ENCODE results near the gene SLC6A6.

The SLC6A6 gene

GRCh38 chr3:14473411-14473891 is 71.0 kb downstream of the SLC6A6 start:
- DNase-seq: no peak

GRCh38 chr3:14474363-14475081 is 72.1 kb downstream of the SLC6A6 start:
- no peak for DNase-seq

GRCh38 chr3:14475621-14476020 is 73.2 kb downstream of the SLC6A6 start:
- no peak for DNase-seq

- DNase-seq: no peak
Measured at GRCh38 chr3:14476583-14477265, 74.3 kb downstream of the SLC6A6 start.

GRCh38 chr3:14477311-14477935 is 75.0 kb downstream of the SLC6A6 start:
- DNase-seq: no peak

GRCh38 chr3:14478956-14479550 is 76.6 kb downstream of the SLC6A6 start:
- DNase-seq: no peak

GRCh38 chr3:14479591-14479990 is 77.2 kb downstream of the SLC6A6 start:
- no peak for DNase-seq

- no peak for DNase-seq
Measured at GRCh38 chr3:14480207-14481017, 78.0 kb downstream of the SLC6A6 start.

- DNase-seq: no peak
Measured at GRCh38 chr3:14481018-14481645, 78.7 kb downstream of the SLC6A6 start.

- DNase-seq: no peak
Measured at GRCh38 chr3:14481646-14482036, 79.2 kb downstream of the SLC6A6 start.

GRCh38 chr3:14482271-14482721 is 79.9 kb downstream of the SLC6A6 start:
- DNase-seq: no peak

- DNase-seq: no peak
Measured at GRCh38 chr3:14483286-14483685, 80.9 kb downstream of the SLC6A6 start.

GRCh38 chr3:14484741-14485140 is 82.3 kb downstream of the SLC6A6 start:
- DNase-seq: no peak

- no peak for DNase-seq
Measured at GRCh38 chr3:14485981-14486380, 83.6 kb downstream of the SLC6A6 start.

GRCh38 chr3:14486460-14486859 is 84.1 kb downstream of the SLC6A6 start:
- no peak for DNase-seq

GRCh38 chr3:14487086-14487485 is 84.7 kb downstream of the SLC6A6 start:
- DNase-seq: no peak

- no peak for DNase-seq
Measured at GRCh38 chr3:14487821-14488220, 85.4 kb downstream of the SLC6A6 start.

- no peak for DNase-seq
Measured at GRCh38 chr3:14488286-14489041, 86.1 kb downstream of the SLC6A6 start.

- DNase-seq: no peak
Measured at GRCh38 chr3:14489641-14490040, 87.2 kb downstream of the SLC6A6 start.

- no peak for DNase-seq
Measured at GRCh38 chr3:14490255-14490654, 87.8 kb downstream of the SLC6A6 start.

GRCh38 chr3:14490831-14491230 is 88.4 kb downstream of the SLC6A6 start:
- DNase-seq: no peak
